GM18519 (cell line): ENCODE data around the gene MBD3.
"Not testable (repeated sequence)": the region's sequence is repeated elsewhere in the genome, so short reads cannot be mapped to it uniquely, and the experiment has no call there.

ENCODE experiments used
- ATAC-seq: cut with Tn5 transposase; IDR thresholded peaks from one replicate; pipeline ENCODE4 v1.9.1; 2021; ENCODE audit warnings: mild to moderate bottlenecking, moderate library complexity; ENCODE audit not compliant: unreplicated experiment, low FRiP score

The MBD3 gene

GRCh38 chr19:1553415-1553814 lies 39.2 kb downstream of the MBD3 start:
- ATAC-seq: no peak

- ATAC-seq: no peak
Observed at GRCh38 chr19:1551068-1552040, 41.3 kb downstream of the MBD3 start.

GRCh38 chr19:1549332-1549945 lies 43.2 kb downstream of the MBD3 start:
- no peak for ATAC-seq

- ATAC-seq: no peak
Observed at GRCh38 chr19:1540365-1540925, 52.2 kb downstream of the MBD3 start.

- not testable (repeated sequence) for ATAC-seq
Observed at GRCh38 chr19:1539749-1540148, 52.9 kb downstream of the MBD3 start.

- no peak for ATAC-seq
Observed at GRCh38 chr19:1538978-1539377, 53.7 kb downstream of the MBD3 start.

GRCh38 chr19:1535699-1536098 lies 57.0 kb downstream of the MBD3 start:
- not testable (repeated sequence) for ATAC-seq

GRCh38 chr19:1534972-1535371 lies 57.7 kb downstream of the MBD3 start:
- ATAC-seq: no peak

GRCh38 chr19:1533510-1534150 lies 59.0 kb downstream of the MBD3 start:
- ATAC-seq: no peak

GRCh38 chr19:1532003-1532402 lies 60.7 kb downstream of the MBD3 start:
- ATAC-seq: no peak

- ATAC-seq: no peak
Observed at GRCh38 chr19:1531587-1531986, 61.1 kb downstream of the MBD3 start.

GRCh38 chr19:1530856-1531255 lies 61.8 kb downstream of the MBD3 start:
- not testable (repeated sequence) for ATAC-seq

- no peak for ATAC-seq
Observed at GRCh38 chr19:1529430-1529816, 63.2 kb downstream of the MBD3 start.

GRCh38 chr19:1528596-1529429 lies 63.9 kb downstream of the MBD3 start:
- ATAC-seq: no peak

- no peak for ATAC-seq
Observed at GRCh38 chr19:1527650-1528309, 64.9 kb downstream of the MBD3 start.

- no peak for ATAC-seq
Observed at GRCh38 chr19:1526979-1527649, 65.6 kb downstream of the MBD3 start.

GRCh38 chr19:1526066-1526778 lies 66.4 kb downstream of the MBD3 start:
- no peak for ATAC-seq

GRCh38 chr19:1525343-1525742 lies 67.3 kb downstream of the MBD3 start:
- no peak for ATAC-seq

- no peak for ATAC-seq
Observed at GRCh38 chr19:1524972-1525325, 67.7 kb downstream of the MBD3 start.
